NCI-H146 treated with DMSO at 0.1 percent for 48 hours (cell line): Measurements from ENCODE around the gene LSM11.

ENCODE experiments used
- DNase-seq: peaks from one replicate; lab custom pipeline; 2025; ENCODE audit not compliant: unreplicated experiment; lab: John Stamatoyannopoulos, UW

Gene LSM11

DNA sequence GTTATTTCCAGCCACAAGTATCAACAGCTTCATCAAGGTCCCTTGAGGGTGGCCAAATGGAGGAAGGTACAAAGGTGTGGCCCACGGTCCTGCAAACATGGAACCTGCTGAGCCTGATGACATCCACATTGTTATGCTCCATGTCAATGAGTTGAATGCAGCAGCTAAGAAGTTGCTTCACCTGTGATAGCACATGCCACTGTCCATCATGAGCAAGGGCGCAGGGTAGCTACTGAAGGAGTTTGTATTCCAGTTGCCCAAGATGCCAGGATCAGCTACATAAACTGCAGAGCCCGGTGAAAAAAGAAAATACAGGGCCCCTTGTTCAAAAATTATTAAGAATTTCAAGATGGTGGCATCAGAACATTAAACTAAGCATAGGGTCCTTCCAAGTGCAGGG lies 24.2 kb downstream of the LSM11 start:
- DNase-seq: no peak

DNA sequence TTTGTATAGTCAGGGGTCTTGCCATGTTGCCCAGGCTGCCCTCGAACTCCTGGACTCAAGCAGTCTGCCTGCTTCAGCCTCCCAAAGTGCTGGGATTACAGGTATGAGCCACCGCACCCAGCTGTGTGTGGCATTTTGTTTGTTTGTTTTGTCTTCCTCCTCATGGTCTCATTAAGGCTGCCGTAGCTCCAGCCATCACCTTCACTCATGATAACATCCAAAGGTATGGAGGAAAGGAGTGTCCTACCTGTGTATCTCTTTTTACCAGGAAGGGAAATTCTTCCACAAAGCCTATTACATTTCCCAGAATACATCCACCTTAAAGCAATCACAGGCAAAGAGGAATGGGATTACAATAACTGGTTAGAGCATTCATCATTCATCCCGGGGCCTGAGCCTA lies 27.2 kb downstream of the LSM11 start:
- no peak for DNase-seq

DNA sequence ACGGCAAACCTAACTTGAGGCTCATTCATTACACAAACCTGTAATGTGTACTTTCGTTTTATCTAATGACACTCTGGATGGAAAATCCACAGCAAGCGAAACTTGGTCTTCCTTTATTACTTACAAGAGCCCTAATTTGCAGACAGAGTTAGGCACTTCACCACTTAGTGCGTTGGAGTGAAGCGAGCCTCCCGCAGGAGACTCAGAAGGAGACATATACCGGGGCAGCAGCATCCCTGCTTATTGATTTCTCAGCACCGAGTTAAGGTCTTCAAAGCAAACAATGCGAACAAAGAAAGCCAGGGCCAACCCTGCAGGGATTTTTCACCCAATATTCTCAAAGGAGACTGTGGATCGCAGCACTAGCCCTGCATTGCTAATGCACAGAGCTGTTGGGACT lies 28.6 kb downstream of the LSM11 start:
- peak; percentile 22 for DNase-seq

DNA sequence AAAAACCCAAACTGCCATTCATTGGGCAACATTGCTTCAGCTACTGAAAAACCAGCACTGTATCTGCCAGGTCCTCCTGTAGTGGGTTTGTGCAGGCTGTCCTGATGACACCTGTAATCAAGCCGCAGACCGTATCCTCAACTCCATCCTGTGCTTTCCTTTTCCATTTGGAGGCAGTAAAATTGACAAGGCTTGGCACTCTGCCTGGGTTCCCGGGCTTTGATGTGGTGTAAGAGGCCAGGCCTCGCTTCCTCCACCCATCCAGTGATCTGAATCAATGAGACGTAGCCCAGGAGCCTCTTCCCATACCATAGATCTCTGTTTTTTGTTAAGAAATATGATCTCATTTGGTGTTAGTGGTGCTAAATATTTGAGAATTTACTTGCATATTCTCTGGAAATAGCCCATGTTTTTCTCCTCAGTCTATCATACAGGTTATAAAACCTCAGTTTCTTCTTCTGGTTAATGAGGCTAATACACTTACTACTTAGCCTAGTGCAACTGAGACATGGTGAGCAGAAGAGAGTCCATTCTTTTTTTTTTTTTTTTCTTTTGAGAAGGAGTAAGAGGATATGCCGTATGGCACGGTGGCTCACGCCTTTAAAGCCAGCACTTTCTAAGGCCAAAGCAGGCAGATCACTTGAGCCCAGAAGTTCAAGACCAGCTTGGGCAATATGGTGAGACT lies 34.8 kb downstream of the LSM11 start:
- DNase-seq: no peak

DNA sequence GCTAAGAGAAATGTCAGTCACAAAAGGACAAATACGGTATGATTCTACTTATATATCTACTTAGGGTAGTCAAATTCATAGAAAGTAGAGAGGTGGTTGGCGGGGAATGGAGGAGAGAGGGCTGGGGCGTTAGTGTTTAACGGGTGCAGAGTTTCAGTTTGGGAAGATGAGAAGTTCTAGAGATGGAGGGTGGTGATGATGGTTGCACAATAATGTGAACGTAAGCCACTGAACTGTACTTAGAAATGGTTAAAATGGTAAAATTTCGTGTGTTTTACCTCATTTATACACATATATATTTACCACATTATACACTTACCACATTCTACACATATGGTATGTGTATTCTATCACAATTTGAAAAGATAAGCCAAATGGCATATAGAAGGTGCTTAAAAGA lies 35.7 kb downstream of the LSM11 start:
- no peak for DNase-seq

DNA sequence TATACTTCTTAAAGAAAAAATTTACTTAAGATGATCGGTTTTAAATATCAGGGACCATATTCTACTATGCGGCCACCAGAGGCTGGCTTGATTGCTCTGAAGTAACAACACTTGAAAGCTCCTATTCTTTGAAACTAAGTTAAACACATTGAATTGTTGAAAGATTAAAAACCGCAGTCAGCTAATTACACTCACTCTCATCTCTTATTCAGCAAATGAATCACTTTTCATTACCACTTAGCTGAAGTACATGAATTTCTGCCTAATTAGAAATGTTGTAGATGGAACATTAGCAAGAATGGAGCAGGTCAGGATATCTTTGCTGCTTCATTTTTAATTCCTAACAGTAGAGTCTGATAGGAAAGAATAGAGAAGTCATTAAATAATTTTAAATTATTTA lies 42.3 kb downstream of the LSM11 start:
- DNase-seq: no peak

DNA sequence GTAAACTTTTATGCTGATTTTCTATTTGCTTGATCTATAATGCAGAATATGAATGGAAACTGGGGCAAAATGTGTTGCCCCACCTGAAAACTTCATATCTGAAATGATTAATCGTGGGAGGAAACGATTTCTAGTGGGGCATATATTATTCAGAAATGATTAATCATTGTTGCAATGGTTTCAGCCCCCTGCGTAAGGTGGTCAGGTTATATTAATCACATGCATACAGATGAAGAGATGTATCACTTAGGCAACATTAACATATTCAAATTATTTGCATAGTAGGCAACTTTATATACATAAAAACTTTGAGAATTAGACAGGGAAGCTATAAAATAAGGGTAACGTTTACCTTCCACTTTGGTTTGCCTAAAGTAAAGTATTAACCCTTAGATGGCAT lies 49.8 kb downstream of the LSM11 start:
- DNase-seq: no peak

DNA sequence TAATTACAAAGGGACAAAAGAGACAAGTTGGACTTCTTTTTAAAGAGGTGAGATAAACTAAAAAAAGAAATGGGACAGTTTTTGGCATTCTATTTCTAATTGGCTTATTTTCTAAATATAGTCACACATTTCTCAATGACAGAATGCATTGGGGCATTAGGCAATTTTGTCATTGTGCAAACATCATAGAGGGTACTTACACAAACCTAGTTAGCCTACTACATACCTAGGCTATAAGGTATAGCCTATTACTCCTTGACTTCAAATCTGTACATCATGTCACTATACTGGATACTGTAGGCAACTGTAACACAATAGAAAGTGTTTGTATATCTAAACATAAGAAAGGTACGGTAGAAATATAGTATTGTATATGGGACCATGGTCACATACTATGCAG lies 56.1 kb downstream of the LSM11 start:
- no peak for DNase-seq

DNA sequence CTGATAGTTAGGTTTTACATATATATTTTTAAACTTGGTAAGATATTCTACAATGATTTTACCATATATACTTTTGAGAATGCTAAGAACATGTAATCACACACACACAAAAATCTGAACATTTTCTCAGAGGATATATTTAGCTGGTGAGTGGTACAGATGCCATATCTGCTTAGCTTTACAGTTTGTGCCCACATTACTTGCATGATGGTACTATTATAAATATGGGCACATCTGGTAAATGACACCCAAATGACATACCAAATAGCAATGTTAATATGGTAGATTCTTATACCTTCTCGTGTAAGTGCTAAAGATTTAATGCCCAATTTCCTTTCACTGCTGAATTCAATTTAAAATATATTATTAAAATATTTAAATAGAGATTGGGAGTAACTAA lies 56.6 kb downstream of the LSM11 start:
- no peak for DNase-seq

DNA sequence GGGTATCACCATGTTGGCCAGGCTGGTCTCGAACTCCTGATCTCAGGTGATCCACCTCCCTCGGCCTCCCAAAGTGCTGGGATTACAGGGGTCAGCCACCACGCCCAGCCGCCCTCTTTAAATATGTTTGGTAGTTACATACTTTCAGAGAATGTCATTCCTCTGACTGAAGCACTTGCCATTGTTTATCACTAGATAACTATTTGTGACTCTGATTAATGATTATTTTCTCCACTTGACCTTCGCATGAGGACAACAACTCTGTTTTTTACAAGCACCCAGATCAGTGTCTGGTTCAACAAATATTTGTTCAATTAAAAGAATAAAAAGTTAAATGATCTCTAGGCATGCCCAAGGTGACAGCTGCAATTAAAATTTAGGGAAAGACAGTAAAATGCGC lies 59.2 kb downstream of the LSM11 start:
- DNase-seq: no peak

DNA sequence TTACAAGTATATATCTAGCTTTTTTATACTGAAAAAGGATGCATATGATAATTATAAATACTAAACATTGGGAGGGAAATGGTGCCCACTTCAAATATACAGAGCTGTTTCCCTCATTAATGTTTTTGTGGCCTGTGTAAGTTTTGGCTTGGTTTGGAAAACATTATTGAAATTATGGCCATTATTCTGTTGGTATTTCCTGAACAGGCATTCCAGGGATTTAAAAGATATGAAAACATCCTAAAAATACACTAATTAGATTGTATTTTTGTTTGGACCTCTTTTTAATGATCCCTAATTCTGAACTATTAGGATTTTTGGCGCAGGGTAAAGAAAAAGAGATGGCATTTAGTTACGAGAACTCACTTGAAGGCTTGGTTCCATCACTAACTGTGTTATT lies 64.5 kb downstream of the LSM11 start:
- no peak for DNase-seq
